ELF-1 (cell line): ENCODE measurements around the gene ZNF337.
"Not testable (repeated sequence)": the region's sequence is repeated elsewhere in the genome, so short reads cannot be mapped to it uniquely, and the experiment has no call there.

Source experiments
- DNase-seq: peaks from one replicate; pipeline ENCODE4 v3.0.0-alpha.2; 2016; ENCODE audit warnings: low read depth, low spot score

ZNF337 gene

GRCh38 chr20:25630615-25631014 is 66.0 kb downstream of the ZNF337 start:
- not testable (repeated sequence) for DNase-seq

GRCh38 chr20:25629816-25630499 is 66.7 kb downstream of the ZNF337 start:
- DNase-seq, result no peak

- DNase-seq, result peak; percentile 26
These were observed 69.9 kb downstream of the ZNF337 start for GRCh38 chr20:25626779-25627178.

GRCh38 chr20:25624500-25624939 is 72.1 kb downstream of the ZNF337 start:
- no peak for DNase-seq
